Neural crest cell (in vitro differentiated cells): Measurements from ENCODE around the gene ANGPT4. TPM values are rescaled to one million over a fixed set of nuclear protein-coding genes. Genes with fewer than 3 reads are reported as not detected.
A peak's percentile ranks its signal among the peaks of the same experiment; 100 is the strongest.

Source experiments
- DNase-seq: peaks from one replicate; pipeline ENCODE4 v3.0.0; 2021; ENCODE audit warnings: low read depth, mixed read lengths, low spot score
- H3K27ac Mint-ChIP-seq: one replicate; pipeline ENCODE4 v1.8.0; 2021; ENCODE audit warnings: mild to moderate bottlenecking, mixed read lengths; ENCODE audit not compliant: unreplicated experiment
- H3K27me3 Mint-ChIP-seq: 2 replicates; pipeline ENCODE4 v1.8.0; 2021; ENCODE audit warnings: low read depth, mild to moderate bottlenecking, mixed read lengths
- H3K36me3 Mint-ChIP-seq: 2 replicates; pipeline ENCODE4 v1.8.0; 2021; ENCODE audit warnings: low read depth, mild to moderate bottlenecking, mixed read lengths
- H3K4me1 Mint-ChIP-seq: 2 replicates; pipeline ENCODE4 v1.8.0; 2021; ENCODE audit warnings: mixed read lengths
- H3K4me3 Mint-ChIP-seq: one replicate; pipeline ENCODE4 v1.8.0; 2021; ENCODE audit warnings: mild to moderate bottlenecking, mixed read lengths
- H3K9me3 Mint-ChIP-seq: 2 replicates; pipeline ENCODE4 v1.8.0; 2021; ENCODE audit warnings: mixed read lengths
- CTCF ChIP-seq: fragments of 200-600 bp; sonication (generic); conservative IDR thresholded peaks from 2 replicates; pipeline ENCODE4 v1.5.0; 2021; ENCODE audit warnings: antibody characterized with exemption, mild to moderate bottlenecking
- long read RNA-seq: library from polyadenylated mRNA; unstranded; transcript quantifications from one replicate; pipeline ENCODE4 v2.0.0, GENCODE V29; 2020
- total RNA-seq: library from RNA; stranded (reverse); gene quantifications from 2 replicates; pipeline ENCODE4 v1.2.1, GENCODE V29; 2021

The ANGPT4 gene
- 0.07 TPM in 1 of 2 replicates, not detected in the other for total RNA-seq
- long read RNA-seq, partial matches to known transcripts = 0 of 1 reads
- long read RNA-seq, other reads (novel, unspliced or antisense) = 1 of 1 reads

GRCh38 chr20:916125-916799 lies at the start of gene ANGPT4:
Gene ANGPT4 (minus strand): TSS chr20:916334. CDS start chr20:916214, 120 bp downstream.
- TF ChIP-seq CTCF = no peak
- Mint-ChIP-seq H3K9me3 (no peaks in the 10 kb centered on the region), H3K4me3 (no peak within 1 kb of the TSS), H3K36me3 (no peaks in the 10 kb centered on the region), H3K4me1 (peaks cover 8% of the 10 kb centered on the region), H3K27ac (no peak within 1 kb of the TSS), H3K27me3 (peaks cover 4% of the 10 kb centered on the region)
- DNase-seq = no peak

GRCh38 chr20:963795-964194 lies 47.7 kb upstream of the ANGPT4 start:
- Mint-ChIP-seq H3K36me3 (no peaks in the 10 kb centered on the region), H3K27ac (peak overlapping the region; percentile 27), H3K4me1 (no peaks in the 10 kb centered on the region), H3K27me3 (peaks cover 18% of the 10 kb centered on the region), H3K9me3 (no peaks in the 10 kb centered on the region), H3K4me3 (no peak overlapping the region)
- no peak for DNase-seq
- TF ChIP-seq CTCF = no peak

- no peak overlapping the region for H3K4me3 Mint-ChIP-seq
- no peak for DNase-seq
- H3K27me3 Mint-ChIP-seq = peaks cover 18% of the 10 kb centered on the region
- no peaks in the 10 kb centered on the region for H3K36me3 Mint-ChIP-seq
- no peaks in the 10 kb centered on the region for H3K9me3 Mint-ChIP-seq
- H3K27ac Mint-ChIP-seq = no peak overlapping the region
- no peaks in the 10 kb centered on the region for H3K4me1 Mint-ChIP-seq
- TF ChIP-seq CTCF = no peak
These were observed 46.5 kb upstream of the ANGPT4 start for GRCh38 chr20:962683-963082.

GRCh38 chr20:962223-962622 lies 46.1 kb upstream of the ANGPT4 start:
- Mint-ChIP-seq H3K36me3 (no peaks in the 10 kb centered on the region), H3K9me3 (no peaks in the 10 kb centered on the region), H3K27ac (no peak overlapping the region), H3K4me1 (no peaks in the 10 kb centered on the region), H3K27me3 (peaks cover 20% of the 10 kb centered on the region), H3K4me3 (no peak overlapping the region)
- no peak for DNase-seq
- TF ChIP-seq CTCF = no peak

GRCh38 chr20:961768-962167 lies 45.6 kb upstream of the ANGPT4 start:
- Mint-ChIP-seq H3K4me1 (no peaks in the 10 kb centered on the region), H3K27ac (no peak overlapping the region), H3K27me3 (peaks cover 21% of the 10 kb centered on the region), H3K36me3 (no peaks in the 10 kb centered on the region), H3K4me3 (no peak overlapping the region), H3K9me3 (no peaks in the 10 kb centered on the region)
- no peak for TF ChIP-seq CTCF
- DNase-seq = no peak
